ENCODE results near the gene COX19.

COX19 gene

GRCh38 chr7:1019255-1019785 lies 44.0 kb upstream of the COX19 start:
- Histone ChIP-seq H3K27me3 (no peaks in the 10 kb centered on the region), H3K36me3 (peaks cover 51% of the 10 kb centered on the region), H3K4me1 (peaks cover 82% of the 10 kb centered on the region), H3K27ac (0 out of 2 replicates have a peak overlapping the region, but pooled peaks have one; percentile 26), H3K9ac (no peak overlapping the region), H3K9me3 (peaks cover 20% of the 10 kb centered on the region), H3K4me2 (no peak overlapping the region), H3K4me3 (no peak overlapping the region), H4K20me1 (peaks cover 75% of the 10 kb centered on the region)
- TF ChIP-seq Cebpa-rat (IDR thresholded peaks at IDR 0.05), result no peak

- H3K9me3 ChIP-seq, result peaks cover 20% of the 10 kb centered on the region
Measured at GRCh38 chr7:1018334-1018695, 43.0 kb upstream of the COX19 start.

GRCh38 chr7:1017586-1018333 lies 42.4 kb upstream of the COX19 start:
- Histone ChIP-seq H3K36me3 (peaks cover 51% of the 10 kb centered on the region), H3K27ac (no peak overlapping the region), H3K9me3 (peaks cover 20% of the 10 kb centered on the region), H3K4me3 (no peak overlapping the region), H3K4me1 (peaks cover 82% of the 10 kb centered on the region), H4K20me1 (peaks cover 75% of the 10 kb centered on the region), H3K9ac (no peak overlapping the region), H3K4me2 (no peak overlapping the region), H3K27me3 (no peaks in the 10 kb centered on the region)
- no peak for TF ChIP-seq Cebpa-rat (IDR thresholded peaks at IDR 0.05)

More at GRCh38 chr7:1018334-1018695, 43.0 kb upstream of the COX19 start:
- no peak overlapping the region for H3K4me2 ChIP-seq
- H3K9ac ChIP-seq, result no peak overlapping the region
- TF ChIP-seq Cebpa-rat (IDR thresholded peaks at IDR 0.05), result no peak
- H3K36me3 ChIP-seq, result peaks cover 51% of the 10 kb centered on the region
- no peak overlapping the region for H3K4me3 ChIP-seq
- H3K27ac ChIP-seq, result no peak overlapping the region
- H3K4me1 ChIP-seq, result peaks cover 82% of the 10 kb centered on the region
- peaks cover 75% of the 10 kb centered on the region for H4K20me1 ChIP-seq
- H3K27me3 ChIP-seq, result no peaks in the 10 kb centered on the region

- Histone ChIP-seq H3K27ac (no peak overlapping the region), H3K4me3 (no peak overlapping the region), H3K36me3 (peaks cover 47% of the 10 kb centered on the region), H4K20me1 (peaks cover 75% of the 10 kb centered on the region), H3K9me3 (peaks cover 18% of the 10 kb centered on the region), H3K4me2 (no peak overlapping the region), H3K9ac (no peak overlapping the region), H3K4me1 (peaks cover 82% of the 10 kb centered on the region), H3K27me3 (no peaks in the 10 kb centered on the region)
- TF ChIP-seq Cebpa-rat (IDR thresholded peaks at IDR 0.05), result no peak
Measured at GRCh38 chr7:1016577-1017531, 41.5 kb upstream of the COX19 start.

- peaks cover 79% of the 10 kb centered on the region for H4K20me1 ChIP-seq
- peaks cover 4% of the 10 kb centered on the region for H3K9me3 ChIP-seq
- peak overlapping the region; percentile 51; the same call in 1 of the 2 replicates for H3K27ac ChIP-seq
- peak overlapping the region; percentile 9; the same call in 1 of the 2 replicates for H3K9ac ChIP-seq
- TF ChIP-seq Cebpa-rat (IDR thresholded peaks at IDR 0.05), result no peak
- H3K36me3 ChIP-seq, result peaks cover 33% of the 10 kb centered on the region
- peak overlapping the region; percentile 92 for H3K4me2 ChIP-seq
- H3K4me3 ChIP-seq, result no peak overlapping the region
- no peaks in the 10 kb centered on the region for H3K27me3 ChIP-seq
- H3K4me1 ChIP-seq, result peaks cover 83% of the 10 kb centered on the region
Measured at GRCh38 chr7:1015196-1016121, 40.1 kb upstream of the COX19 start.

- H3K36me3 ChIP-seq, result peaks cover 29% of the 10 kb centered on the region
- peaks cover 79% of the 10 kb centered on the region for H4K20me1 ChIP-seq
- H3K9me3 ChIP-seq, result no peaks in the 10 kb centered on the region
- peak overlapping the region; percentile 92 for H3K4me2 ChIP-seq
- no peaks in the 10 kb centered on the region for H3K27me3 ChIP-seq
- peaks cover 83% of the 10 kb centered on the region for H3K4me1 ChIP-seq
- H3K4me3 ChIP-seq, result no peak overlapping the region
- H3K27ac ChIP-seq, result no peak overlapping the region
- no peak overlapping the region for H3K9ac ChIP-seq
- no peak for TF ChIP-seq Cebpa-rat (IDR thresholded peaks at IDR 0.05)
Measured at GRCh38 chr7:1014681-1015080, 39.3 kb upstream of the COX19 start.

- peaks cover 79% of the 10 kb centered on the region for H4K20me1 ChIP-seq
- H3K9me3 ChIP-seq, result no peaks in the 10 kb centered on the region
- peaks cover 30% of the 10 kb centered on the region for H3K36me3 ChIP-seq
- H3K27ac ChIP-seq, result peak overlapping the region; percentile 74
- no peak for TF ChIP-seq Cebpa-rat (IDR thresholded peaks at IDR 0.05)
- H3K27me3 ChIP-seq, result no peaks in the 10 kb centered on the region
- H3K4me3 ChIP-seq, result no peak overlapping the region
- peaks cover 87% of the 10 kb centered on the region for H3K4me1 ChIP-seq
- H3K4me2 ChIP-seq, result peak overlapping the region; percentile 92
- H3K9ac ChIP-seq, result peak overlapping the region; percentile 48; the same call in 1 of the 2 replicates
Measured at GRCh38 chr7:1013581-1013980, 38.2 kb upstream of the COX19 start.

- H3K4me2 ChIP-seq, result peak overlapping the region; percentile 92
- H3K36me3 ChIP-seq, result peaks cover 30% of the 10 kb centered on the region
- H3K4me3 ChIP-seq, result peak overlapping the region; percentile 42; the same call in 1 of the 2 replicates
- peaks cover 72% of the 10 kb centered on the region for H4K20me1 ChIP-seq
- no peaks in the 10 kb centered on the region for H3K9me3 ChIP-seq
- no peaks in the 10 kb centered on the region for H3K27me3 ChIP-seq
- H3K27ac ChIP-seq, result peak overlapping the region; percentile 74
- TF ChIP-seq Cebpa-rat (IDR thresholded peaks at IDR 0.05), result no peak
- H3K4me1 ChIP-seq, result peaks cover 88% of the 10 kb centered on the region
- H3K9ac ChIP-seq, result peak overlapping the region; percentile 51; the same call in 1 of the 2 replicates
Measured at GRCh38 chr7:1012716-1013095, 37.4 kb upstream of the COX19 start.

Data from BLaER1 (cell line).